ENCODE results near the gene GPR18. TPM values are rescaled to one million over a fixed set of nuclear protein-coding genes. Genes with fewer than 3 reads are reported as not detected.

The GPR18 gene
- total RNA-seq, 1 experiment from 2014 or later = not detected

- ChIA-PET POLR2A (no interaction called here), CTCF (interaction anchor here (6.7 kb wide), 1 partner anchor 169 kb away, joined by 90 read pairs; no protein-coding TSS in a partner anchor), RAD21 (ENCODE audit: low non-redundant PET in 1 of 2, low total read pairs in 2 of 2, uncharacterized antibody in 2 of 2, unreplicated experiment in 2 of 2) (no interaction called here)
- intact Hi-C loops (cut with micrococcal nuclease) = loop anchor here (5.0 to 10.0 kb wide), 3 partner anchors 71 to 423 kb away; no protein-coding TSS in a partner anchor
- no peak overlapping the region for H2AFZ ChIP-seq (ENCODE audit: low read depth, low read length, poor library complexity, severe bottlenecking)
- no peak overlapping the region for H3K9ac ChIP-seq (ENCODE audit: low read length)
- no peaks in the 10 kb centered on the region for H3K9me2 ChIP-seq (ENCODE audit: insufficient read depth)
- no peak for TF ChIP-seq SIN3A (IDR thresholded peaks at IDR 0.05; ENCODE audit: low read depth)
- no peak for TF ChIP-seq REST (IDR thresholded peaks at IDR 0.05; ENCODE audit: low read depth)
- no peak for TF ChIP-seq JUND (IDR thresholded peaks at IDR 0.05)
- TF ChIP-seq CTCF (IDR thresholded peaks at IDR 0.05 in 2 of 3, conservative IDR thresholded peaks at IDR 0.05 in 1 of 3; ENCODE audit: borderline replicate concordance in 1 of 3, insufficient read depth in 1 of 3, low read depth in 2 of 3, low read length in 2 of 3) = no peak
- no peak for TF ChIP-seq ZBTB33 (IDR thresholded peaks at IDR 0.05; ENCODE audit: extremely low read depth, insufficient replicate concordance, low read length)
- no peak for TF ChIP-seq SRF (IDR thresholded peaks at IDR 0.05; ENCODE audit: low read depth)
- no peak for TF ChIP-seq ZNF274 (IDR thresholded peaks at IDR 0.05; ENCODE audit: low read depth, low read length)
- no peak for TF ChIP-seq YY1 (IDR thresholded peaks at IDR 0.05; ENCODE audit: extremely low read depth, insufficient replicate concordance, low read depth, low read length)
- no peak for TF ChIP-seq TCF7L2 (IDR thresholded peaks at IDR 0.05; ENCODE audit: borderline replicate concordance, extremely low read depth, insufficient read depth, insufficient read length)
- TF ChIP-seq EZH2phosphoT487 (IDR thresholded peaks at IDR 0.05; ENCODE audit: borderline replicate concordance) = no peak
- TF ChIP-seq CEBPB (IDR thresholded peaks at IDR 0.05; ENCODE audit: low read depth) = no peak
- no peak for TF ChIP-seq ZFX (IDR thresholded peaks at IDR 0.05)
- TF ChIP-seq MAX (IDR thresholded peaks at IDR 0.05) = no peak
- TF ChIP-seq ATF3 (IDR thresholded peaks at IDR 0.05) = no peak
- H3K27me3 ChIP-seq (ENCODE audit: insufficient read depth, low read length) = no peaks in the 10 kb centered on the region
- ATAC-seq = no peak
- no peak overlapping the region for H3K4me2 ChIP-seq (ENCODE audit: low read length)
- H3K9me3 ChIP-seq (ENCODE audit: control insufficient read depth in 1 of 2, insufficient read depth in 1 of 2, low read depth in 1 of 2, low read length in 2 of 2) = no peaks in the 10 kb centered on the region
- BruUV-seq (replicated peaks) = no TSS peak
- no peak overlapping the region for H3K27ac ChIP-seq (ENCODE audit: low read depth, low read length)
- H3K4me1 ChIP-seq (ENCODE audit: control insufficient read depth in 1 of 2, insufficient read depth in 2 of 2, low read length in 2 of 2) = no peaks in the 10 kb centered on the region
- DNase-seq (ENCODE audit: low read depth, low spot score) = no peak
- H3K4me3 ChIP-seq (replicated peaks in 1 of 2; ENCODE audit: low read depth in 1 of 2, low read length in 2 of 2) = no peak overlapping the region
- H3K79me2 ChIP-seq (ENCODE audit: insufficient read depth, low read length) = peaks cover 30% of the 10 kb centered on the region
- H4K20me1 ChIP-seq (ENCODE audit: insufficient read depth) = no peaks in the 10 kb centered on the region
- H3K36me3 ChIP-seq (ENCODE audit: control insufficient read depth in 1 of 2, insufficient read depth in 2 of 2, low read length in 2 of 2) = peaks cover 2 to 4% of the 10 kb centered on the region in 2 experiments; a peak in 1 of 4 replicates
Measured at GRCh38 chr13:99267927-99268326, 9.7 kb upstream of the GPR18 start.
